Activated CD4-positive, alpha-beta T cell treated with anti-CD3 and anti-CD28 coated beads, Interleukin-2, amount 50 U/mL, for 16 hours (primary cell): ENCODE data around the gene TCF25.

Source experiments
- DNase-seq: peaks from one replicate; pipeline ENCODE4 v3.0.0-alpha.2; 2020

TCF25 gene

GRCh38 chr16:89949121-89949742 is 75.8 kb downstream of the TCF25 start:
- no peak for DNase-seq

DNA sequence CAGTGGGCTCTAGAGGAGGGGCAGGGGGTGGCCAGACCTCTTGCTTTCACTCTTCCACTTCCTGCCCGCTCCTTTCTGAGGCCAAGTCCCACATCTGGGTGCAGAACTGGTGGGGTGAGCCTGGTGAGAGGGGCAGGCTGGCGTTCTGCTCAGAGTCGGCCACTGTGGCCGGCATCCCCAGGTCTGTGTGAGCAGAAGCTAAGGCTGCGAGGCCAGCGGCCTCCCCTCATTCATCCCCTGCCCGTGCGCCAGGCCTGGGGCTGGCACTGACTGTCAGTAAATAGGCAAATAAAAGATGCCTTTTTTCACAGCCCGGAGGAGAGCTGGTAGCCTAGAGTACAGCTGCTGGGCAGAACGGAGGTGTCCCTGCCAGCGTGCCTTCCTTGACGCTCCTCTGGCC is 76.4 kb downstream of the TCF25 start:
- DNase-seq = no peak

DNA sequence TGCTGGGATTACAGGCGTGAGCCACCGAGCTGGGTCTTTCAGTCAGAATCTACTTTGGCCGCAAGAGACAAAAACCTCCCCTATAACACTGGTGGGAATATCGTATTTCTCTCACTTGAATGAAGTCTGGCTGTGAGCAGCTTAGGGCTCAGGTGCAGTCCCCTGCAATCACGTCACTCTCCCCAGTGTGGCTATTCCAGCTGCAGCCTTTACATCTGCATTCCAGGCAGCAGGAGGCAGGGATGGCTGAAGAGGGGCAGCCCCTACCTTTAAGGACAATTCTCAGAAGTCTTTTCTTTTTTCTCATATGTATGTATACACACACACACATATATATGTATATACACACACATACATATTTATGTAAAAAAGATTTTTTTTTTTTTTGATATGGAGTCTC is 78.1 kb downstream of the TCF25 start:
- no peak for DNase-seq

- DNase-seq = no peak
Observed at GRCh38 chr16:89952049-89952448, 78.7 kb downstream of the TCF25 start.

GRCh38 chr16:89952551-89952950 is 79.2 kb downstream of the TCF25 start:
- no peak for DNase-seq

DNA sequence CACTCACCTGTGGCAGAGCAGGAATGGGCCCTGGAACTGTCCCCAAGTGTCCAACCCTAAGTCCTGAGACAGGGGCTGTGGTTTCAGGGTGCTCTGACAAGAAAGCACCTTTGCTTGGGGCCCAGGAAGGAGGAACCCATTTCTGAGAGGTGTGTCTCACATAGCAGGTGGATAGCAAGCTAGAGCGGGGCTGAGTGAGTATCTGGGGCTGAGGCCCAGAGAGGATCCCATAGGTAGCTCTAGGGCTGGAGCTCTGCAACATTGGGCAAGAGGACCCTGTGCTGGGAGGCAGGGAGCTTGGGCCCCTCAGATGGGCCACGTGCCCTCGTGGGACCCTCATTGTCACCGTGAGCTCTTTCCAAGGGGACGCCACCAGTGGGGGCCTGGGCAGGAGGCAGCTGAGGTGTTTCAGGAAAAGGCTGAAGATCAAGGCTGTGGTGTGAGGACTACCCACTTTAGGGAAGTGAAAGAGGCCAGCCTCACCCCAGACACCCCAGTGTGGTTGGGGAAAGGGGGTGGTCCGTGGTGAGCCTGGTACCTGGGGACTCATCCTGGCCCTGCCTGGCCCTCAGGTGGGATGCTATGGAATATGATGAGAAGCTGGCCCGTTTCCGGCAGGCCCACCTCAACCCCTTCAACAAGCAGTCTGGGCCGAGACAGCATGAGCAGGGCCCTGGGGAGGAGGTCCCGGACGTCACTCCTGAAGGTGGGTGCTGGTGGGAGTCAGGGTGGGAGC is 80.4 kb downstream of the TCF25 start:
- DNase-seq = no peak

DNA sequence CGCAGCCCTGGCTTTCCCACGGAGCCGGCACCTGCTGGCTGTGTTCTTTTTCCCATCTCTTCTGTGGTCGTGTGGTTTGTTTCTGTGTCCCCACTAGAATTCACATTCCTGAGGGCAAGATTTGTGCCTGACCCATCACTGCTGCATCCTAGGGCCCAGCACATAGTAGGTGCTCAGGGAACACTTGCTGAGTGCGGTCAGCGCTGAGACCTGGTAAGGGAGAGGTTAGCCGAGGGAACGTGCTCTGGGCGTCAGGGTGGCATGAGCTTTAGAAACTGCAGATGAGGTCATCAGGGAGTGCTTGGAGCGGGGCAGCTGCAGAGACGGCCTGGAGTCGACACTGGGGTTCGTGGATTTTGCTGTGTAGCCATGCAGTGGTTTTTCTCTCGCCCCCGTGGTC is 81.1 kb downstream of the TCF25 start:
- no peak for DNase-seq

DNA sequence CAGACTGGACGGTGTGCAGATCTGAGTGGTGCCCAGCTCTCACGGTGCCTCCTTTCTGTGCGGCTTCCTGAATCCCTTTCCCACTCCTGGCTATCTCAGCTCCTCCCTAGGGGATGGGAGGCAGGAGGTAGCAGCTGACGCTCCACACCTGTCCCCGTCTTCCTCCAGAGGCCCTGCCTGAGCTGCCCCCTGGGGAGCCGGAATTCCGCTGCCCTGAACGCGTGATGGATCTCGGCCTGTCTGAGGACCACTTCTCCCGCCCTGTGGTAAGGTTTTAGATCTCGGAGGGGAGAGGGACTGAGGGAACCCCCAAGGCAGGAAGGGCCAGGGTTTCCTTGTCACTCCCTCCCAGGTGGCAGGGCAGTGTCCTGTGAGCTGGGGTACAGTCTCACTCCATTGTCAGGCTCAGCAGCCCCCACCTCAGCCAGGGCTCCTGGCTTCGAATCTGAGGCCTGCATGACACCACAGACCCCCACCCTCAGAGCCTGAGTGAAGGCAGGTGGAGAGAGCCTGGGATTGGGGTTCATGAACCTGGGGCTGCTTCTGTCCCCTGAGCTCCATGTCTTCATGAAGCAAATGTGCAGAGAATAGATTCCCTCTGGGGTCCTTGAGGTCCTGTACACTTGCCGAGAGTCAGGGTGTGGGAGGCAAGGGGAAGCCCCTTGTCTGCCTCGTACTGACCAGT is 81.8 kb downstream of the TCF25 start:
- no peak for DNase-seq

GRCh38 chr16:89956505-89957215 is 83.3 kb downstream of the TCF25 start:
- DNase-seq = no peak

GRCh38 chr16:89957216-89957785 is 83.9 kb downstream of the TCF25 start:
- no peak for DNase-seq

DNA sequence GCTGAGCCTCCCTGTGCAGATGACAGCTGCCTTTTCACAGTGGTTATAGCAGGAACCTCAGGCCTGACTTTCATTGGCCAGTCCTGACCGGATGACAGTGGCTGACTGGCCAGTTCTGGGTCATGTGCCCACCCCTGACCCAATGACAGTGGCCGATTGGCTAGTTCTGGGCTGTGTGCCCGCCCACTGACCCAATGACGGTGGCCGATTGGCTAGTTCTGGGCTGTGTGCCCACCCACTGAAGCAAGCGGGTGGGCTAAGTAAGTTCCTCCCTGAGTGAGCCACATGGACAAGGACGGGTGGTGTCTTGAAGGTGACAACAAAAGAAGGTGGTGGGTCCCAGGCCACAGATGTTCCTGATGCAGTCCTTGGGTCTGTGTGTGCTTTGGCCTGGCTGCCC is 84.7 kb downstream of the TCF25 start:
- DNase-seq = no peak

DNA sequence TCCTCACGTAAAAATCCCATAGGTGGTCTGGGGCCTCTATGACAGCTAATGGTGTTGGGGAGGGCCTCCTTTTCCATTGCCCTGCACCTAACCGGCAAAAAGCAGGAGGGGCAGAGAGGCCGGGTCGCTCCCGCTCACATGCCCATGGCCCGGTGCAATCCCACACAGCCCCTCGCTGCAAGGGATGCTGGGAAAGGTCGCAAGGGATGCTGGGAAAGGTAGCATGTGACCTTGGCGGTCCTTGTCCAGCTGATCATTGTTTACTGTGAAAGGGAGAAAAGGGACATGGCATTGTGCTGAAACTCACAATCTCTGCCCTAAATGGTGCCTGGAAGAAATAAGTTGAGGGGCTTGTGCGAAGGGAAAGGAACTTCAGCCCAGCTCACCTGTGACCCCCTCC is 85.2 kb downstream of the TCF25 start:
- DNase-seq = no peak

- no peak for DNase-seq
Observed at GRCh38 chr16:89960966-89961365, 87.6 kb downstream of the TCF25 start.
